ENCODE data around the gene SIL1.
"Not testable (repeated sequence)": the region's sequence is repeated elsewhere in the genome, so short reads cannot be mapped to it uniquely, and the experiment has no call there.

The SIL1 gene

DNA sequence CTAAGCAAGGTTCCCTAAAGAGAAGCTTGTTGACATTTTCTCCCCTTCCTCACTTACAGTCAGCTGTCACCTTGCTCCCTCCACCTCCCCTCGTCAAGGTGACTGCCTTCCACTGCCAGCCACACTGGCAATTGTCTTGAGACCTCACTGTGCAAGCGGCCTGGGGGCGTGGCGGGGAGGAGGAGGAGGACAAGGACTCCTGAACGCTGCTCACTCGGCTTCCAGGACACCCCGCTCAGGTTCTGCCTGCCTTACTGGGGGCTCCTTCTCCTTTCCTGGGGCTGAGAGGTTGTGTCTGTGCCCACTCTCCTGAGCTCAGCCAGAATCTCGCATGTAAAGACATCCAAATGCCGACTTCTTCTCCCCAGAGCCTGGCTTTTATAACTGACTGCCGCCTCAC is 262.7 kb downstream of the SIL1 start:
- no peak for DNase-seq

DNA sequence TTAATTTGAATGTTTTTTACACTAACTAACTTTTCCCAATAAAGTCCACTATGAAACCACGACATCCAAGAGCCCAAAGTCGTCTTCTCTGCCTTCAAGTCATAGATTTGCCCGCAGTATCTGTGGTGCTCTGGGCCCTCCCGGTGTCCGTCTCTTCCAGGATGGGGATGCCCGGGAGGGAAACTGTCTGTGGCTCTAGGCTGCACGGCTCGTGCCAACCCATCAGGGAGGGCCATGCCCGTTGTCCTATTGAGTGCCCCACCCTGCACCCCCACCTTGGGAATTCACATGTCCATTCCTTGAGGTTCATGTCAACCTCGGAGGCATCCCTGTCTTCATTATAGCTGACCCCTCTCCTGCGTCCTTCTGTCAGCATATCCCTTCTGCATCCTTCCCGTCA is 263.2 kb downstream of the SIL1 start:
- DNase-seq, result no peak

DNA sequence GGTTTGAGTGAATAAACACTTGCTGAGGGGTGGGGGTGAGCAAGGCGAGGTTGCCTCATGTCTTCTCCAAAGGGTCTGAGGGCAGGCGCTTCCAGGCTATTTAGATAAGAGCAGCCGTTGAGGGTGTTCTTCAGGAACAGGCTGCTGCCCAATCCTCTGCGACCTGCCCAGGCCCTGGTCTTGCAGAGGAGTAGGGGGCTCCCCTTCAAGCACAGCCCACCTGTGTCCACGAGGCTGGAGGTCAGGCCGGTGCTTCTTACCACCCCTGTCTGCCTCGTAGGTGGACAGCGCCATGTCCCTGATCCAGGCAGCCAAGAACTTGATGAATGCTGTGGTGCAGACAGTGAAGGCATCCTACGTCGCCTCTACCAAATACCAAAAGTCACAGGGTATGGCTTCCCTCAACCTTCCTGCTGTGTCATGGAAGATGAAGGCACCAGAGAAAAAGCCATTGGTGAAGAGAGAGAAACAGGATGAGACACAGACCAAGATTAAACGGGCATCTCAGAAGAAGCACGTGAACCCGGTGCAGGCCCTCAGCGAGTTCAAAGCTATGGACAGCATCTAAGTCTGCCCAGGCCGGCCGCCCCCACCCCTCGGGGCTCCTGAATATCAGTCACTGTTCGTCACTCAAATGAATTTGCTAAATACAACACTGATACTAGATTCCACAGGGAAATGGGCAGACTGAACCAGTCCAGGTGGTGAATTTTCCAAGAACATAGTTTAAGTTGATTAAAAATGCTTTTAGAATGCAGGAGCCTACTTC is 264.5 kb downstream of the SIL1 start:
- DNase-seq, result no peak

DNA sequence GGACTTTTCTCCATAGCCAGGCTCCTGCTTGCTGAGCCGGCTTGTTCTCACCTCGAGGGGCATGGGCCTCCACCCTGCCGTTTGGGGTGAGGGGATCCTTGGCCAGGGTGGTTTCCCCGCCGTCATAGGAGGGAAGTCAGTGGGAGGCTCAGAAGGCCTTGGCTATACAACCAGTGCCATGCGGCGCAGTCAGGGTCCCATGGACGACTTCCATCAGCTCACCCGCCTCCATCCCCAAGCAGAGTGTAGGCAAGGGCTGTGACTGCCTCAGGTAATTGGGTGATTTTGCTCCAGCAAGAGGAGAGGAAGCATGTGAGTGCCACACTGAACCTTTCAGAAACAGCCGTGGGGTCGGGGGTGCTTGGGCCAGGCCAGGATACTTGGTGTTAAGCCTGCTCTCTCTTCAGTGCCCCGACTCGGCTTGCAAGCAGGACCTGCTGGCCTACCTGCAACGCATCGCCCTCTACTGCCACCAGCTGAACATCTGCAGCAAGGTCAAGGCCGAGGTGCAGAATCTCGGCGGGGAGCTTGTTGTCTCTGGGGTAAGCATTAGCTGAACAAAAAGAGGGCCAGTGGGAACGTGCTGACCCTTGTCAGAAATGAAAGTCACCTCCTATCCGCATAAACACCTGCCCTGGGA is 265.9 kb downstream of the SIL1 start:
- DNase-seq, result no peak

DNA sequence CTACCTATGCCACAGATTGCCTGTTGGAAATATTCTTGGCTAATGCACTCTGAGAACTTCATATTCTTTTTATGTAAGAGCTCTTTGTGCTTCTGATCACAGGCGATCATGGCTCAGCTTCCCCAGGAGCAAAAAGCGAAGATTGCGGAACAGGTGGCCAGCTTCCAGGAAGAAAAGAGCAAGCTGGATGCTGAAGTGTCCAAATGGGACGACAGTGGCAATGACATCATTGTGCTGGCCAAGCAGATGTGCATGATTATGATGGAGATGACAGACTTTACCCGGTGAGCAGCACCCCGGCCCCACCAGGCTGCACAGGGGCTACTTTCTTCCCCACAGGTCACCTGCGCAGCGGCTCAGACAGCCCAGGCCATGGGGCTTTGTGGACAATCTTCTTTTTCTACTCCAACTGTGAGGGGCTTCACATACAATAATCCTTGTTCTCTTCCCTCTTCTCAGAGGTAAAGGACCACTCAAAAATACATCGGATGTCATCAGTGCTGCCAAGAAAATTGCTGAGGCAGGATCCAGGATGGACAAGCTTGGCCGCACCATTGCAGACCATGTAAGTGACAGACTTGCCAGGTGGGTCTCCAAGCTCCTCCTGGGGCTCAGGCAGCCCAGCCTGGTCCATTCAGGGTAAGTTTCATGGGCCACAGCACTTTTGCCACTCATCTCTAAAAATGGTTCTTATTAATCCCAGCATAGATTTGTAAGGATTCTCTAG is 267.6 kb downstream of the SIL1 start:
- no peak for DNase-seq

DNA sequence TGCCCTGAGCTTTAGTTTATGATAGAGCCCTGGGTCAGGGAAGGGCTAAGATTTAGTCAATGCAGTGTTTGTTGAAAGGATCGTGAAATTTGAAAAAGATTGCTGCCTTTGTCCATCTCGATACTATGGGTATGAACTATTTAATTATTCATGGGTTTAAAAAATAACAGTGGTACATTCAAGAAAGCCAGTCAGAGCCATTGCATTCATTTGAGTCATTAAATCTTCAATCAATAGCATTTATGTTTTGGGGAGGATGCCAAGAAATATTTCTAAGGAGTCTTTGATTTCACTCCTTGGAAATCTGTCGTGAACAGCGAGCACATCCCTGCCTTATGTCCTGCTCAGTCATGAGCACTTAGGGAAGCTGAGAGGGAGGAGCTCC is 268.6 kb downstream of the SIL1 start:
- DNase-seq, result no peak

DNA sequence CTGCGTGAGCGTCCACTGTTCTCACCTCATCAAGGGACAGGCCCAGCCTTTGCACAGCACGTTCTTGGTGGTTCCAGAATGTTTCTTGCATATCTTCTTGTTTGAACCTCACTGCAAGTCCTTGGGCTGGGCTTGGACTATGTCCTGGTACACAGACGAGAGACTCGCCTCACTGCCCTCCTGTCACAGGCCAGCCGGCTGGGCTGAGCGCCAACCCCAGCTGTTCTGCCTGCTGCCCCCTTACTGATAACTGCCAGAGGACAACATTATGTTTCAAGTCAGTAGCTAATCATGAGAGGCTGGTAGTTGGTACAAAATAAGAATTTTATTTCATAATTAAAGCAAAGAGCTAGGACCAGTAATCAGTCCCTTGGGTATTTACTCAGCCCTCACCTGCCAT is 270.2 kb downstream of the SIL1 start:
- no peak for DNase-seq

DNA sequence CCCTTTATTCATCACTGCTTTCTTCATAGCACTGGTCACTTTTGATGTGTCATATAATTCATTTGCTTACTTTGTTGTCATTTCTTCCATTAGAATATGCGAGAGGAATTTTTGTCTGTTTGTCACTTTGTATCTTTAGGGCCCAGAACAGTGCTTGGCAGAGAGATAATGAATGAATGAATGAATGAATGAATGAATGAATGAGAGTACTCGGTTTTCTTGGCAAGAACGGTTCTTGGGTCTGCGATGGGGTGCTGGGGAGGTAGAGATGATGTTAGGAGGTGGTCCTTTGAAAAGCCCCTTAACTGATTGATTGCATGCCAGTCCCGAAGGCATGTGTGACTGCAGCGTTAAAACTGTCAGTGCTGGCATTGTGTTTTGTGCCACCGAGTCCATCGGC is 270.6 kb downstream of the SIL1 start:
- no peak for DNase-seq

DNA sequence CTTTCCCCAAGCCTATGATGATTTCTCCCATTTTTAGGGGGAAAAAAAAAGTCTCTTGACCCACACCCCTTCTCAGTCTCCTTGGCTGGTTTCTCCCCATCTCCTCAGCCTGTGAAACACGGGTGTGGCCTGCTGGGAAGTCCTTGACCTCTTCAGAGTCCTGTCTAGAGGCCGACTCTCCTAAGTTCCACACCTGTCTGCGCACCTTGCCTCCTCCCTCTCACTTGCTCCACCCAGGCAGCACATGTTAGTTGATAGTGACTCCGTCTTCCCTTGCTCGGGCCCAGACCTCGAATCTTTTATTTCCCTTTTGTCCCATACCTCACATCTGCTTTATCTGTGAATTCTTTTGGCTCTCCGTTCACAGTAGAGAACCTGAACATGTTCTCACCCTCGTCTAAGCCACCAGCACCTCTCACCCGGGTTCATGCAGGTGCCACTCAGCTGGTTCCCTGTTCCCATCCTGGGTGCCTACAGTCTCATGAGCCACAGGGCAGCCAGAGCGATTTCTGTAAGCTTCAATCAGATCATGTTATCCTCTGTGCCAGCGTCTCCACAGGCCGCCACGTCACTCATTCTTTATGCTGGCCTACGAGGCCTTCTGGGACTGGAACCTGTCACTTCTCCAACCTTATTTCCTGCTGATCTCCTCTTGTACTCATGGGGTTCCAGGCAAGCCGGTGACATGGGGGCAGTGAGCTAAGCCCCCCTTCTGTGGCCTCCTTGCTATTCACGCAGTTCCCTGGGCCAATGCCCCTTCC is 271.3 kb downstream of the SIL1 start:
- DNase-seq, result no peak

DNA sequence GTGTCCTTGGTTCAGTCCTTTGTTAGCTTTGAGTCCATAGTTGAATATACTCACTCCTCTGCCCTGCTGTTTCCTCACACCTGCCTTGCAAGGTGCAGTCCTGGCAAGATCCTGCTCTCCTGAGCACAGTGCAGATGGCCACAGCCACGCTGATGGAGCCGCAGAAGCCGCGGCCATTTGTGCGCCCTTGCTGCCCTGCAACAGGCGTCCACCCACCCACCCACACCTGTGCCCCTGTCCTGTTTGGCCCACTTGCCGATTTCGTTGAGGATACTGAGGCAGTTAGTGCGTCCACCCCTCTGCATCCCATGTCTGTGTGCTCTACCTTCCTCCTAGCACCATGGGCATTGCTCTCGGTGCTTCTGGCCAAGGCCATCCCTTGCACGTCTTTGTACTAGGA is 271.9 kb downstream of the SIL1 start:
- no peak for DNase-seq

DNA sequence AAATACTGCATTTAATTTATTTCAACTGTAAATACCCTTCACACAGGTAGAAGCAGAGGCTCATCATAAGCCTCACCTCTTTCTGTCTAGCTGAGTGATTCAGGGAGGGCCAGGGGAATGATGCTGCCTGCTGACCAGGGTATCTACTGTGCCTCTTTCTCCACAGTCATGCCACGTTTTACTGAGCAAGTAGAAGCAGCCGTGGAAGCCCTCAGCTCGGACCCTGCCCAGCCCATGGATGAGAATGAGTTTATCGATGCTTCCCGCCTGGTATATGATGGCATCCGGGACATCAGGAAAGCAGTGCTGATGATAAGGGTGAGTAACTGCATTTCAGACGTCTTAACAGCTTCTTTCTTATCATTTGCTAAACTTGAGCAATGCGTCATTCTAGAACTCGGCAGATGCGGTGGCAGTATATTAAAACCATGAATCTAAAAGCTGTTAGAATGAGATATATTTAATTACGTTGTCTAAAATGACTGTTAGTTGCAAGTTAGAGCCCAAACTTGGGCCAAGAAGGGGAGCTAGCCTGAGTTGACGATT is 273.0 kb downstream of the SIL1 start:
- no peak for DNase-seq

DNA sequence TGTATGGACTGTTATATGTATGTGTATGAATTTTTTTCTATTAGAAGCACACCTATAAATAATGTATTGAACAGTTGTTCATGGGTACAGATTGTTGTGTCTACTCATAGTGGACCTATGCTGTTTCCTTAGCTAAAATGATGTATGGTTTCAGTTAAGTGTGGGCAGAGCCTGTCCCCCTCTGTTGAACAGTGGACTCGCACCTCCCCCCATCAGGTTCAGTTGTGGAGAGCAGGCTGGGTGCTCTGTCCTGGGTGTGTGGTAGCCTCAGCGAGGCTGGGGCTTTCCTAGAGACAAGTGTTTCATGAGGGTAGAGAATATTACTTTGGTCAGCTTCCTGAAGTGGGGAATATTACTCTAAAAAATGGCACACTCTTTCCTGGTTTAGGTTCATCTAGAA is 275.7 kb downstream of the SIL1 start:
- DNase-seq, result no peak

DNA sequence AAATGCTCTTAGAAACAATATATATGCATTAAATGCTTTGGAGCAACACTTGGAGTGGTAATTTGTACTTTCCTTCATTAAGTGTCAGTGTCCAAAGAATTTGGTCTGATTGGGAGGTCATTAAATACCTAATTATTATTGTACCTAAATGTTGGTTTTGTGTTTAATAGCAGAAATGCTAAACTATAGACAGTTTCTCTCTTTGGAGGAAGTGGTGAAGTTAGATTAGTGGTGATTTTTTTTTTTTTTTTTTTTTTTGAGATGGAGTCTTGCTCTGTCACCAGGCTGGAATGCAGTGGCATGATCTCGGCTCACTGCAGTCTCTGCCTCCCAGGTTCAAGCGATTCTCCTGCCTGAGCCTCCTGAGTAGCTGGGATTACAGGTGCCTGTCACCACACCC is 276.8 kb downstream of the SIL1 start:
- DNase-seq, result not testable (repeated sequence)

DNA sequence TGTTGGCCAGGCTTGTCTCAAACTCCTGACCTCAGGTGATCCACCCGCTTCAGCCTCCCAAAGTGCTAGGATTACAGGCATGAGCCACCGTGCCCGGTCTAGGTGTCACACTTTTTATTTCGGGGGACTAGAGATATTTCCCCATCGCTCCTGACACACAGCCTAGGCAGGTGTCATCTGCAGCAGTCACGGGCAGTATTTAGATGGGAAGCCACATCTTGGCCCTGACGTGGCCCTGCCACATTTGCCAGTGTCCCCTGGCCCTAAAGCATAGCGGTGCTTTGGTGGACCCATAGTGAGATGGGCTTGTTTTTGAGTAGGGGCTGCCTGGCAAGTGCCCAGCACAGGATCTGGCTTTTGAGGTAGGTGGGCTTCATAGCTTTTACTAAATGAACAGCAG is 278.0 kb downstream of the SIL1 start:
- DNase-seq, result no peak

DNA sequence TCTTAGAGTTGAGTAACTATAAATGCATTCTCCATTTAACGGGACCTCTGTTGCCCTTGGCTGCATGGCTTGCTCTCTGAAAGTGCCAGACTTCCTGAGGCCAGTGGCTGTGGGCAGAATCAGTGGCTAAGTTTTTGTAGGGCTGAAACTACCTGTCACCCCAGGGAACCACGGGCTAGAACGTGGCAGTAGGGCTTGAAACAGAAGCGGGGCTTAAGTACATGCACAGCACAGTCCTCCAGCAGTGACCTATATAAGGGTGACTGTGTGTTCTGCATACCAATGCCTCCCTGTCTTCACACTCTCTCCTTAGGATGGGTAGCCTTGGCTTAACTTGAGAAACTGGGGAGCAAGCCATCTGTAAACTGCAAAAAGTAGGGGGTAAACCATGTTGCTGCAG is 279.5 kb downstream of the SIL1 start:
- DNase-seq, result no peak

DNA sequence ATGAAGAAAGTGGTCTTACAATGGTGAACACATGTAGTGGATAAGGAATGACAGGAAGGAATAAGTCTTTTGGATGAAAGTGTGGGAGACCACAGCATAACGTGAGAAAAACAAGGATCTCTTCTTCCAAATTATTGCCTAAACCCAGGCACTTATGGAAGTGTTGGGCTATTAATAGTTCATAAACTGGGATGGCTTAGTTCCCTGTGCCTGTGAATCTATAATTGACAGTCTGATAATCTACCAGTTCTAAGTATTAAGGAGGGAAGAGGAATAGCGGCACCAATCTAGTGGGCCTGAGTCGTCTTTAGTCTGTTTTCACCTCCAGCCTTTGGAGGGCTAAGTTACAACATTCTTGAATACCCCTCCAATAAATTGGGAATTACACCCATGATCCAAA is 283.8 kb downstream of the SIL1 start:
- DNase-seq, result no peak

DNA sequence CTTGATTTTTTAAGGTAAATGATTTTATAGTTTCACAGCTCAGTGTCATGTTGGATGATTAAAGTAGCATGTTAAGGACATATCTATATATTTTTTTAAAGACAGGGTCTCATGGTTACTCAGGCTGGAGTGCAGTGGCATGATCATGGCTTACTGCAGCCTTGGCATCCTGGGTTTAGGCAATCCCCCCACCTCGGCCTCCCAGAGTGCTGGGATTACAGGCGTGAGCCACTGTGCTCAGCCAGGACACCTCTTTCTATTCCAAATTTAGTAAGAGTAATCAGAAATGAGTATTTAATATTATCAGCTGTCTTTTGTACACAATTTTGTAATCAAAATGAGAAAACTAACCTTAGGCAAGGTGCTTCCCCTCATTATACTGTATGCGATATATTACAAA is 284.4 kb downstream of the SIL1 start:
- no peak for DNase-seq

DNA sequence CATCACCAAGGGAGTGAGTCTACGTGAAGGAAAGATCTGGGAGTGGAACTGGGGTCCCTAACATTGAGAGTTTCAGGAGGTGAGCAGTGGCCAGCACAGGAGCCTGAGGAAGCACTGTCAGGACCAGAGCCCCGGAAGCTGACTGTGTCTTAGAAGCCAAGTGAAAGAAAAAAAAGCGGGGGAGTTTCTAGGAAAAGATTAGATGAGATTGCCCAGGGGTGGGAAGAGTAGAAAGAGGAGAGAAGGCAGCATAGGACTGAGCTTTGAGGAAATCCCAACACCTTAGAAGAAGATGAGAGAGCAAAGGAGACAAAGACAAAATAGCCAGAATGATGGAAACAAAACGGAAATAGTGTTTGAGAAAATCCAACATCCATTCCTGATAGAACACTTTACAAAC is 286.1 kb downstream of the SIL1 start:
- DNase-seq, result no peak

DNA sequence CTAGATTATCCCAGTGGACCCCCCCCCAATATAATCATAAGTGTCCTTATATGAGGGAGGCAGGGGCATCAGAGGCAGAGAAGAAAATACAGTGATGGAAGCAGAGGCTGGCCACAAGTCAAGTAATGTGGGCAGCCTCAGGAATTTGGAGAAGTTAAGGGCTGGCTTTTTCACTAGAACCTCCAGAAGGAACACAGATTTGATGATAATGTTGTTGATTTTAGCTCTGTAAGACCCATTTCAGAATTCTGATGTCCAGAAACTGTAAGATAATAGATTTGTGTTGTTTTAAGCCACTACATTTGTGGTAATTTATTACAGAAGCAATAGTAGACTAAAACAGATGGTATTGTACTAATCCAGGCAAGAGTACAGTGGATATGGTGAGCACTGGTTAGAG is 286.7 kb downstream of the SIL1 start:
- no peak for DNase-seq

DNA sequence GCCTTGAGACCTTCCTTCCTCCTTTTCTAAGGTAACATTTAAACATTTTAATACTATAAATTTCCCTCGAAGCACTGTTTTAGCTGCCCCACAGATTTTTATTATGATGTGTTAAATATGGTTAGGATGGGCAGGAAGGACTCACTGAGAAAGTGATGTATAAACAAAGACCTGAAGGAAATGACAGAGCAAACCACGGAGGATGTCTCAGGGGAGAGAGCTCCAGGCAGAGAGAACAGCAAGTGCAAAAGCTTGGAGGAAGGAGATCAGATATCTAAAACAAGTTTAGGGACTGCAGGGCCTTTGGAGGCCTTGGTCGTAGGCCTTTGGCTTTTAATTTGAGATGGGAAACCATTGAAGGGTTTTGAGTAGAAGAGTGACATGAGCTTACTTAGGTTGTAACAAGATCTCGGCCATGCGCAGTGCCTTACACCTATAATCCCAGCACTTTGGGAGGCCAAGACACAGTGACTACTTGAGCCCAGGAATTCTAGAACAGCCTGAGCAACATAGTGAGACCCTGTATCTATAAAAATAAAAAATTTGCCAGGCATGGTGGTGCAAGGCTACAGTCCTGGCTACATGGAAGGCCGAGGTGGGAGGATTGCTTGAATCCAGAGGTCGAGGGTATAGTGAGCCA is 287.5 kb downstream of the SIL1 start:
- DNase-seq, result no peak

DNA sequence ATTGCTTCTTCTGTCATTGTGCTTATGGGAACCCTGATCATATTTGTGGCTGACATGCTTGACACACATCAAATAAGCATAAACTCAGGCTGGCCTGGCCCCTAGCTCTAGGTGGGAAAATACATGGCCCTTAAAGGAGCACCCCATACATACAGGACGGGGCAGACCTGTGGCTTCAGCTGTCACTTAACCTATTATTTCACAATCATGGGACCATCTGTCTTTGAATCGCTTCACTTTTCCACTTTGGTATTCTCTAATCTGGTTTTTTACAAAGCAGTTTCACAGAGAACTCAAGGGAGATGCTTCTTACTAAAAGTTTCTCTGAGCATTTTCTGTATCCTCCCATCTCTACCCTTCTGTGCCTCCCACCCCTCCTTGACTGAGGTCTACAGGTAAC is 288.4 kb downstream of the SIL1 start:
- DNase-seq, result no peak

DNA sequence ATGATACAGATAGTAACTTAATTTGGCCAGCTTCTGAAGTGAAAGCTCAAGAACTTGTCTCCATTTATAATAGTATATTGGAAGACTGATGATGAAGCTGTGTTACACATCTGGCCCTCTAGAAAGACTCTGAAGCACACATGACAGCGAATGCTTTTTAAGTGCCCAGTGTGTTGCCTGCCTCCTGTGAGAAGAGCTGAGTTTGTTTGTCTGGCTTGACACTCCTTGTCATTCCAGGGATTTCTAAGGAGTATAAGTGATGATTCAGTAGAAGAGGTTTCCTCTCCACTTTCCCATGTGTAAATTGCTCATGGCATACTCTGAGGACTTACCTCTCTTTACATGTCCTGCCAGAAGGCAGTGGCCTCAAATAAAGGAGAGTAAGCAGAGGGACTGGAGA is 292.6 kb downstream of the SIL1 start:
- no peak for DNase-seq
